Mammary epithelial cell (primary cell): ENCODE measurements around the gene CRELD1.

ENCODE experiments used
- EZH2 ChIP-seq: IDR thresholded peaks from 2 replicates; pipeline ENCODE4 v1.6.1; 2012; ENCODE audit warnings: low read length, inconsistent platforms, borderline replicate concordance
- TF ChIP-seq, protein P1 (sequence below), 2 donors: IDR thresholded peaks in 1 of 2; conservative IDR thresholded peaks in 1 of 2; 2 replicates each; pipeline ENCODE4 v1.5.1; 2011 to 2012; ENCODE audit warnings: inconsistent platforms in 2 of 2, low read length in 2 of 2, mild to moderate bottlenecking in 2 of 2, control low read depth in 1 of 2, low read depth in 1 of 2; ENCODE audit not compliant: insufficient read depth in 1 of 2; ENCODE audit errors: extremely low read depth in 1 of 2

DNA sequence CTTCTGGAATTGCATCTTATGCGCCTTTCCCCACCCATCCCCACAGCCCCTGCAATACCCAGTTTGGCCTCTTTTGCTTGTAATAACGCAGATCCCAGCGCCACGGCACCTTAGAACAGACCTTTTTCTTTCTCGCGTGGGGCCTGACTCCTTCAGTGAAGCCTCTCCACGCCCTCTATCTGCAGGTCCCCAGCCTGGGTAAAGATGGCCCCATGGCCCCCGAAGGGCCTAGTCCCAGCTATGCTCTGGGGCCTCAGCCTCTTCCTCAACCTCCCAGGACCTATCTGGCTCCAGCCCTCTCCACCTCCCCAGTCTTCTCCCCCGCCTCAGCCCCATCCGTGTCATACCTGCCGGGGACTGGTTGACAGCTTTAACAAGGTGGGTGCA lies 594 bp downstream of the CRELD1 start:
- TF ChIP-seq, protein P1, sequence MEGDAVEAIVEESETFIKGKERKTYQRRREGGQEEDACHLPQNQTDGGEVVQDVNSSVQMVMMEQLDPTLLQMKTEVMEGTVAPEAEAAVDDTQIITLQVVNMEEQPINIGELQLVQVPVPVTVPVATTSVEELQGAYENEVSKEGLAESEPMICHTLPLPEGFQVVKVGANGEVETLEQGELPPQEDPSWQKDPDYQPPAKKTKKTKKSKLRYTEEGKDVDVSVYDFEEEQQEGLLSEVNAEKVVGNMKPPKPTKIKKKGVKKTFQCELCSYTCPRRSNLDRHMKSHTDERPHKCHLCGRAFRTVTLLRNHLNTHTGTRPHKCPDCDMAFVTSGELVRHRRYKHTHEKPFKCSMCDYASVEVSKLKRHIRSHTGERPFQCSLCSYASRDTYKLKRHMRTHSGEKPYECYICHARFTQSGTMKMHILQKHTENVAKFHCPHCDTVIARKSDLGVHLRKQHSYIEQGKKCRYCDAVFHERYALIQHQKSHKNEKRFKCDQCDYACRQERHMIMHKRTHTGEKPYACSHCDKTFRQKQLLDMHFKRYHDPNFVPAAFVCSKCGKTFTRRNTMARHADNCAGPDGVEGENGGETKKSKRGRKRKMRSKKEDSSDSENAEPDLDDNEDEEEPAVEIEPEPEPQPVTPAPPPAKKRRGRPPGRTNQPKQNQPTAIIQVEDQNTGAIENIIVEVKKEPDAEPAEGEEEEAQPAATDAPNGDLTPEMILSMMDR (conservative IDR thresholded peaks at IDR 0.05 in 1 of 2, IDR thresholded peaks at IDR 0.05 in 1 of 2; ENCODE audit: extremely low read depth in 1 of 2, insufficient read depth in 1 of 2, low read depth in 1 of 2, low read length in 2 of 2), result peak in 1 of 2 donors; percentile 2
- TF ChIP-seq EZH2, result no peak
